Measurements from ENCODE around the gene SDK2.
A peak's percentile ranks its signal among the peaks of the same experiment; 100 is the strongest.

SDK2 gene

DNA sequence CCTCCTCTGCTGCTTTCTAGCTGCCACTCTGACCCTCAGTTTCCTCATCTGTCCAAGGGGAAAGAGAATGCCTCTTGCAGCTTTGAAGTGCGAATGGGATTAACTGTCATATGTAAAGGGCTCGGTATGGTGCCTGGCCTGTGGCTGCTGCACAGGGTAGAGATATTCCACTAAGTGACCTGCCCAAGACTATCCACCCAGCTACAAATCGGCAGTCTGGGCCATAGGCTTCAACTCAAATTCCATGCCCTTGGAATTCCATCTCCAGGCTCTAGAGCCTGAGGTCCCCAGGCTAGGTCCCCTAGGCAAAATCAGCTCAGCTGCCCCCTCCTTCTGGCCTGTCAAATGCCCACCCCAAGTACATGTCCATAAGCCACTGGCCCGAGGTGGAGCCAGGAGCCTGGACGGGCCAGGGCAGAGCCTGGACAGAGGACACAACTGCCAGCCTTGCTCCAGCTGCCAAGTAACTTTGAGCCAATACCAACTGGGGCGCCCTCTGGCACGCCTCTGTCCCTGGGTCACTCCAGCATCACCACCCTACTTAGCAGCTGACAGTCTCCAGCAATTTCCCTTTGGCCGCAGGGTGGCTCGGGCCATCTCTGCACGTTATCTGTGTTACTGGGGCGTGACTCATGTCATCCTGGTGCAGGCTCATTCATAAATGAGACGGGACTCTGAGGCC is 57.2 kb downstream of the SDK2 start:
- no peak for DNase-seq (ENCODE audit: low spot score)

DNA sequence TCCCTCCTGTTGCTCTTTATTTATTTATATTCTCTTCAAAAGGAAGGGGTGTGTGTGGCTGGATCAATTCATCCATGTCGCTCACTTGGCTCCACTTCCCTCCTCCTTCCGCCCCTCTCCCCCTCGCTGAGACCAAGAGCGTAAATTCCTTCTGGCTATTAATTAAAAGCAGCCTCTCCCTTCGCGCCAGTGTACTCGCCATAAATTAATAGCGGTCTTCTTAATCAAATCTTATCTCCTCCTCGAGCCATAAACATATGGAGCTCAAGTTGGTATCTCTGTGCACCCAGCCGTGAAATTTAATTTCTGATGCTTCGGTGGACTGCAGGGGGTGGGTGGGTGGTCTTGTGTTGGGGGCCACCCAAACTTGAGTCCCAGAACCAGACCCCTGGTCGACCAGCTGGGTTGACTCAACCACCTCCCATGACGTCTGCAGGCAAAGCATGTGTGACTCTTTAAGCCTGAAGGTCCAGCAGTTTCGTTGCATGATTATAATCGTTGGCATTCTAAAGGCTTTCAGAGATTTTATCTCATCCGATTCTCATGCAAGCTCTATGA is 57.9 kb downstream of the SDK2 start:
- DNase-seq (ENCODE audit: low spot score): no peak

DNA sequence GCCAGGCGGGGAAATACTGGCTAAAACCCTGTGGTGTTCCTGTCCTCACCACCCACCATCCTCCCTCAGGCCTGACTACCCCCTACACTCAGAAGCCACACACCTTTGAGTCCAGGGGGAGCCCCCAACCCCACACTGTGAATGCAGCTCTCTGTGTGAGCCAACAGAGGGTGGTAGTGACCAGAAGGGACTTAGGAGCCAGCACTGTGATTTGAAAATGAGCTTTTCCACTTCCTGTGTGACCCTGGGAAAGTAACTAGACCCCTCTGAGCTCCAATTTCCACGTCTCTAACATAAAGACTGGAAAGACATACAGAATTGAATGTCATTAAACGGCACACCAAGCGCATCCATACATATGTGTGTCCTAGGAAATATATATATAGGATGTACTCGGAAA is 58.7 kb downstream of the SDK2 start:
- no peak for DNase-seq (ENCODE audit: low spot score)

DNA sequence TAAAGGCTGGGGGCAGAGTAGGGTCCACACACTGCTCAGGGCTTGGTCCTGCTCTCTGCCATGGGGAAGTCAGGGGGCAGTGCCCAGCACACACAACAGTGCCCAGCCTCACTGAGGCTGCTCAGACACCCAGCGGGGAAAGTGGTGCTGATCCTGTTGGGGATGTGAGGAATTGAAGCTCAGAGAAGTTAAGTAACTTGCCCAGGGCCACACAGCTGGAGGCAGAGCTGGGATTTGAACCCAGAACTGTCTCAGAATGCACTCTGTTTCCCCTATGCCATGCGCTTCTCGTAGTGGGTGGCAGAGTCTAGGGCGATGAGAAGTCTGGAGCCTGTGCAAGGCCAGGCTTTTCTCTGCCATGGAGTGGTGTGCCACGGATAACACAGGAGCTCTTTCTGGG is 59.3 kb downstream of the SDK2 start:
- DNase-seq (ENCODE audit: low spot score): no peak

- DNase-seq (ENCODE audit: low spot score): no peak
Measured at GRCh38 chr17:73584049-73584448, 60.2 kb downstream of the SDK2 start.

- no peak for DNase-seq (ENCODE audit: low spot score)
Measured at GRCh38 chr17:73582821-73583220, 61.4 kb downstream of the SDK2 start.

DNA sequence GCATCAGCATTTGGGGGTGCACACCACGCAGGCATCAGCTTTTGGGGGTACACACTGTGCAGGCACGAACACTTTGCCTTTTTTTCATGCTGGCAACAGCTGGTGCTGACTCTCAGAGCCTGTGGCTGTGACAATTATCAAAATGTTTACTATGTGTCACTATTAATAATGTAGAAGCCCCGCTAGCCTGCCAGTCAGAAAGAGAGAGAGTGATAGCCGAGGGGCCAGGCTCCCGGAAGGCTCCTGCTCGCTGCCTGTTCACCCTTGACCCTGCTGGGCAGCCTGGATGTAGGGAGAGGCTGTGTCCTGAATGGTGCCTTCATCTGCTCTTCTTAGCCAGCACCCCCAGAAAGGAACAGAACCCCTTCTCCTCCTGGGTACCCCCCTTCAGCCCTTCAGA is 61.9 kb downstream of the SDK2 start:
- DNase-seq (ENCODE audit: low spot score): no peak

- DNase-seq (ENCODE audit: low spot score): no peak
Measured at GRCh38 chr17:73581379-73581778, 62.9 kb downstream of the SDK2 start.

GRCh38 chr17:73580073-73580710 is 64.1 kb downstream of the SDK2 start:
- no peak for DNase-seq (ENCODE audit: low spot score)

GRCh38 chr17:73576556-73577098 is 67.6 kb downstream of the SDK2 start:
- DNase-seq (ENCODE audit: low spot score): no peak

DNA sequence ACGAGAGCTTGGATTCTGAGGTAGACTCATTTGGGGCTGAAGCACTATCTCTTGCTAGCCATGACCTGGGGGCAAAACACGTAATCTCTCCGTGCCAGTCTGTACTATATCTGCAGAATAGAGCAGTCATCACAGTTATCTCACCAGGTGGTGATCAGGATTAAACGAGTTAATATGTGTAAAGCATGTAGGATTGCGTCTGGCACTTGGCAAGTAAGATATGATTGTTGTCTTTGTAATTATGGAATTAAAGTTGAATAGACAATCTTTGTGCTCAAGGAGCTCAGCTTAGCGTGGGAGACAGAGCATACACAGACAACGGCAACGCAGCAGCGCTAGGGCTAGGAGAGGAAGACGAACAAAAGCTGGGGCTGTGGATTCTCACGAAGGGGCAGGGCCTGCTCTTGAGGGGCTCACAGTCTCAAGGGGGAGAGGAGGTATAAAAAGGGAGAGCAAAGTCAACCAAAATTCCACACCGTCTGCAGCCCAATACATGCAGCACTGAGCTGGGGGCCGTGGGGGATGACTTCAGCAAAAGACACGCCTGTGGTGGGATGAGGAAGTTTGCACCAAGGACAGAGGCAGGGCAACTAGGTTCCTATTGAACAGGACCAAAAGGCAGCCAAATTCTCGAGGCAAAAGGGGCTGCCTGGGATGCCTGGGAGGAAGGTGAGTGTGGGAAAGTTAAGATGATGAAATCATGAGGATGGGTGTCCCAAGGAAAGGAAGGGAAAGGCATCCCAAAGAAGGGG is 68.6 kb downstream of the SDK2 start:
- DNase-seq (ENCODE audit: low spot score): no peak

DNA sequence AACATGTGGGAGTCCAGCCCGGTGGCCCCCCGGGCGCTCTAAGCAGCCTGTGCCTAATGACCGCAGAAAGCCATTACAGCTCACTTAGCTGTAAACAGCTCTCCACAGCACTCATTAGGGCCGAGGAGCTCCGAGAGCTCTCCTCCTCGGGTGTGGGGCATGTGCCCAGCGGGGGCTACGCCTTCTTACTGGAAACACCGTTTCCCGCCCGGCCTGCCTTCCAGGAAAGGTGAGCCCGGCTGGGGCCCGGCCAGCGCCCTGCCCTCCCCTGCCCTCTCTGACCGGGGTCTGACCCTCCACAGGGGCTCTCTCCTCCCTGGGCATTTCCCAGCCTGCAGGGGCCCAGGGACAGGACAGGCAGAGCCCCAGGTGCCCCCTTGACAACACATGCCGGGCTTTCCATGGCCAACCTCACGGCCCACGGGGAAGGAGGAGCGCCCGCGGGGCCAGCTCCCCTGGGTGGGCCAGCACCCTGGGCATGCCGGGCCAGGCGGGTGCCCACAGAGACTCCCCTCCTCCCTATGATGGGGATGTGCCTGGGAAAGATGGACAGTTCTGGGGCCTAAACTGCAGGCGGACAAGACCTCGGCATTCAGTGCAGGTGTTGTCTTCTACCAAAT is 72.6 kb downstream of the SDK2 start:
- DNase-seq (ENCODE audit: low spot score): no peak

GRCh38 chr17:73569762-73570319 is 74.4 kb downstream of the SDK2 start:
- no peak for DNase-seq (ENCODE audit: low spot score)

DNA sequence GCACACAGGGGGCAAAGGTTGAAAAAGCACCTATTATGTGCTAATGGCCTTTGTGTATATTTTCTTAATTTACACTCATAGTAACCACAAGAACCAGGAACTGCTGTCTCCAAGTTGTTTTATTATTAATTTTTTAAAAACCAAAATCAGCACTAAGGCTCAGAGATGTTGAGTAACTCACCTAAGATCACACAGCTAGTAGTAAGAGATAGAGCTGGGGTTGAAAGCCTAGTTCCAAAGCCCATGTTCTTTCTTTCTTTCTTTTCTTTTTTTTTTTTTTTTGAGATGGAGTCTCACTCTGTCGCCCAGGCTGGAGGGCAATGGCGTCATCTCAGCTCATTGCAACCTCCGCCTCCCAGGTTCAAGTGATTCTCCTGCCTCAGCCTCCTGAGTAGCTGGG is 75.3 kb downstream of the SDK2 start:
- no peak for DNase-seq (ENCODE audit: low spot score)

- DNase-seq (ENCODE audit: low spot score): peak; percentile 22
Measured at GRCh38 chr17:73566905-73567782, 77.1 kb downstream of the SDK2 start.

DNA sequence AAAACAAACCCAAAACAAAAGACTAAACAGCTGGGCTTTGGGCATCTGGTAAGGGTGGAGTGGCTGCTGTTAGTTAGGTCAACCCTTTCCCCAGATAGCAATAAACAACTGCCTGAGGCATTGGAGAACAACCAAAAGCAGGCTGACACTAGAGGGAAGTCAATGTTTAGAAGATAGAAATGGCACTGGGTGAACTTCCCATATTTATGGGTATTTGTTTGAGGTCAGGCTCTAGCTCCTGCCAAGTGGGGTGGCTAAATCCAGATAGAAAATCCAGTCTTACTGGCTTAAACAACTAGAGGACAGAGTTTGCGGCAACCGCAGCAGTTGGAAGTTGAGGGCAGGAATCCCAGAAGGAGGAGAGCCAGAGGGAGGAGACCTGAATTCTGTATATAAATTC is 79.4 kb downstream of the SDK2 start:
- DNase-seq (ENCODE audit: low spot score): no peak

DNA sequence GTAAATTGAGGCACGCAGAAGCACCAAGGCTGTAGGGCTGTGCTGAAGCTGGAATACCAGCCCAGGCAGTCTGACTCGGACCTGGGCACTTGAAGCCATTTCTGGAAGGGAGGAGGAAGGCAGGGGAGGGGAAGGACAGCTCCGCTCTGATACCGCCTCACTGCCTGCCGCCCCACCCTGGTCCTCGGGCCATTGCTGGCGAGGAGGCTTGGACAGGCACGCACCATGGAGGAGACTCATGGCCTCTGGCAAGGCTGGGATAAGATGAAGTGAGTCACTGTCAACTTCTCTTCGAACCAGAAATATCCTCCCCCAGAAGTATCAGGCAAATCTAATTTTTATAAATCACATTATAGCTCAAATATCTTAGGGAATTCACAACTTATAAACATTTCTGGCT is 81.3 kb downstream of the SDK2 start:
- DNase-seq (ENCODE audit: low spot score): no peak

GRCh38 chr17:73561111-73561510 is 83.1 kb downstream of the SDK2 start:
- no peak for DNase-seq (ENCODE audit: low spot score)

DNA sequence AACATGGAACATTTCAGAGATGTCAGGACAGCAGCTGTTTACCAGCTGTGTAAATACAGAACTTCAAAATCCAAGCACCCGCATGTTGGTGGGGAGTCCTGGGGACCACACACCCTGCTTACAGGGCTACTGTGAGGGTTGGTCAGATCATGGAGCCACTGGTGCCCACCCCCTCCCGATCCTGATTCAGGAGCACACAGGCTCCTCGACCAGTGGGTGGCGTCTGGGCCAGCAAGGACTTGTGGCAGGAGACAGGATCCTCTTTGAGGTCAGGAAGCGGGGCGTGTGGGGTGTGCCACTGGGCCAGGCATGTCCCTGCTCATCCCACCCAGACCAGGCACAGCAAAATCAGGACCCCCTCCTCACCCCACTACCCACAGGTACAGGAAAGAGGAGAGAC is 83.6 kb downstream of the SDK2 start:
- DNase-seq (ENCODE audit: low spot score): no peak

GRCh38 chr17:73559532-73559931 is 84.7 kb downstream of the SDK2 start:
- DNase-seq (ENCODE audit: low spot score): no peak

Data from germinal center (tissue), 1 donor.